LHCN-M2 (cell line): Measurements from ENCODE around the gene GSE1. TPM values are rescaled to one million over a fixed set of nuclear protein-coding genes. Genes with fewer than 3 reads are reported as not detected.

Experiments
- DNase-seq: peaks from one replicate; pipeline ENCODE4 v3.0.0-alpha.2; 2012; ENCODE audit warnings: low read depth
- polyA plus RNA-seq: library from polyadenylated mRNA; unstranded; fragments of >200 nt; gene quantifications from one replicate; pipeline ENCODE4 v1.2.1, GENCODE V29; 2012; ENCODE audit warnings: missing spikeins
- total RNA-seq: library from RNA; depleted of rRNA; stranded (reverse); fragments of >200 nt; gene quantifications from 2 replicates; pipeline ENCODE4 v1.2.3, GENCODE V29; 2014; rRNA removed

GSE1 gene
- 10.9 and 14.3 TPM in 2 replicates for total RNA-seq
- polyA plus RNA-seq = 6.4 TPM

GRCh38 chr16:85612801-85613603, at the start of gene GSE1:
GSE1 (plus strand) TSS chr16:85613322; CDS start chr16:85613392, 70 bp downstream.
- peak; percentile 65 for DNase-seq

- peak; percentile 66 for DNase-seq
These were observed 49.4 kb upstream of the GSE1 start for GRCh38 chr16:85563515-85564276.

- DNase-seq = no peak
These were observed 48.7 kb upstream of the GSE1 start for GRCh38 chr16:85564277-85565051.

- no peak for DNase-seq
These were observed 47.8 kb upstream of the GSE1 start for GRCh38 chr16:85565340-85565739.

GRCh38 chr16:85565801-85566526, 47.2 kb upstream of the GSE1 start:
- no peak for DNase-seq

- no peak for DNase-seq
These were observed 46.5 kb upstream of the GSE1 start for GRCh38 chr16:85566561-85567100.

GRCh38 chr16:85567101-85567866, 45.8 kb upstream of the GSE1 start:
- no peak for DNase-seq

GRCh38 chr16:85567935-85568334, 45.2 kb upstream of the GSE1 start:
- no peak for DNase-seq

GRCh38 chr16:85568519-85568918, 44.6 kb upstream of the GSE1 start:
- no peak for DNase-seq

- DNase-seq = no peak
These were observed 44.0 kb upstream of the GSE1 start for GRCh38 chr16:85569039-85569614.

GRCh38 chr16:85569615-85570212, 43.4 kb upstream of the GSE1 start:
- DNase-seq = no peak

- DNase-seq = no peak
These were observed 42.8 kb upstream of the GSE1 start for GRCh38 chr16:85570213-85570734.

GRCh38 chr16:85570735-85571562, 42.2 kb upstream of the GSE1 start:
- no peak for DNase-seq

GRCh38 chr16:85571563-85571812, 41.6 kb upstream of the GSE1 start:
- DNase-seq = no peak

GRCh38 chr16:85571813-85572619, 41.1 kb upstream of the GSE1 start:
- no peak for DNase-seq

- no peak for DNase-seq
These were observed 40.0 kb upstream of the GSE1 start for GRCh38 chr16:85573045-85573695.
